HG03575 (cell line): ENCODE data around the gene PCDHGA7.
"Not testable (repeated sequence)": the region's sequence is repeated elsewhere in the genome, so short reads cannot be mapped to it uniquely, and the experiment has no call there.

Experiments used
- ATAC-seq: cut with Tn5 transposase; IDR thresholded peaks from one replicate; pipeline ENCODE4 v1.9.1; 2021; ENCODE audit not compliant: unreplicated experiment, insufficient number of reproducible peaks, low FRiP score; ENCODE audit errors: extremely low read depth

Gene PCDHGA7

DNA sequence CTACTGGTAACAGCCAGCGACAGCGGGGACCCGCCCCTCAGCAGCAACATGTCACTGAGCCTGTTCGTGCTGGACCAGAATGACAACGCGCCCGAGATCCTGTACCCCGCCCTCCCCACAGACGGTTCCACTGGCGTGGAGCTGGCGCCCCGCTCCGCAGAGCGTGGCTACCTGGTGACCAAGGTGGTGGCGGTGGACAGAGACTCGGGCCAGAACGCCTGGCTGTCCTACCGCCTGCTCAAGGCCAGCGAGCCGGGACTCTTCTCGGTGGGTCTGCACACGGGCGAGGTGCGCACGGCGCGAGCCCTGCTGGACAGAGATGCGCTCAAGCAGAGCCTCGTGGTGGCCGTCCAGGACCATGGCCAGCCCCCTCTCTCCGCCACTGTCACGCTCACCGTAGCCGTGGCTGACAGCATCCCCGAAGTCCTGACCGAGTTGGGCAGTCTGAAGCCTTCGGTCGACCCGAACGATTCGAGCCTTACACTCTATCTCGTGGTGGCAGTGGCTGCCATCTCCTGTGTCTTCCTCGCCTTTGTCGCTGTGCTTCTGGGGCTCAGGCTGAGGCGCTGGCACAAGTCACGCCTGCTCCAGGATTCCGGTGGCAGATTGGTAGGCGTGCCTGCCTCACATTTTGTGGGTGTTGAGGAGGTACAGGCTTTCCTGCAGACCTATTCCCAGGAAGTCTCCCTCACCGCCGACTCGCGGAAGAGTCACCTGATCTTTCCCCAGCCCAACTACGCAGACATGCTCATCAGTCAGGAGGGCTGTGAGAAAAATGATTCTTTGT lies 12.1 kb downstream of the PCDHGA7 start:
- ATAC-seq, result not testable (repeated sequence)

DNA sequence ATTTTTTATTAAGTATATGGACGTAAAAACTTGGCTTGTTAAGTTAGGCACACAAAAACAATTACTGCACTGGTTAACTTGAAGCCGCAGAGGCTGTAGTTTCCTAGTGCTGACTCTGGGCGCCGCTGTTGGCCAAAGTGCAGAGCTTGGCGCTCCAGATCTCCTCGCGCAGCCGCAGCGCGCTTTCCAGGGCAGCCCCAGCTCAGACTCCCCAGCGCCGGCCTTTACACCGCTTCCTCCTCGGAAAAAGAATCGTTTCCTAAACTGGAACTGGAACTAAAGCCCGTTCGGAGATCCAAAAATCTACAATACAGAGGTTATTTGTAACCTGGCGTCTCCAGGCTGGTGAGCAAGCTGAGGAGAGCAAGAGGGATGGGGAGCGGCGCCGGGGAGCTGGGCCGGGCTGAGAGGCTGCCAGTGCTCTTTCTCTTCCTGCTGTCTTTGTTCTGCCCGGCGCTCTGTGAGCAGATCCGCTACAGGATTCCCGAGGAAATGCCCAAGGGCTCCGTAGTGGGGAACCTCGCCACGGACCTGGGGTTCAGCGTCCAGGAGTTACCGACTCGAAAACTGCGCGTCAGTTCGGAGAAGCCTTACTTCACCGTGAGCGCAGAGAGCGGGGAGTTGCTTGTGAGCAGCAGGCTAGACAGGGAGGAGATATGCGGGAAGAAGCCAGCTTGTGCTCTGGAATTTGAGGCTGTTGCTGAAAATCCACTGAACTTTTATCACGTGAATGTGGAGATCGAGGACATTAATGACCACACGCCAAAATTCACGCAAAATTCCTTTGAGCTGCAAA lies 15.4 kb downstream of the PCDHGA7 start, which contains the start of gene PCDHGB5:
PCDHGB5 (plus strand) TSS at position 192 of the 796 bp plus-strand sequence; CDS start at position 373, 181 bp downstream.
- ATAC-seq, result peak; percentile 92

GRCh38 chr5:141398608-141399007 lies 16.1 kb downstream of the PCDHGA7 start:
- ATAC-seq, result no peak

- no peak for ATAC-seq
Observed at GRCh38 chr5:141399555-141400258, 17.2 kb downstream of the PCDHGA7 start.

DNA sequence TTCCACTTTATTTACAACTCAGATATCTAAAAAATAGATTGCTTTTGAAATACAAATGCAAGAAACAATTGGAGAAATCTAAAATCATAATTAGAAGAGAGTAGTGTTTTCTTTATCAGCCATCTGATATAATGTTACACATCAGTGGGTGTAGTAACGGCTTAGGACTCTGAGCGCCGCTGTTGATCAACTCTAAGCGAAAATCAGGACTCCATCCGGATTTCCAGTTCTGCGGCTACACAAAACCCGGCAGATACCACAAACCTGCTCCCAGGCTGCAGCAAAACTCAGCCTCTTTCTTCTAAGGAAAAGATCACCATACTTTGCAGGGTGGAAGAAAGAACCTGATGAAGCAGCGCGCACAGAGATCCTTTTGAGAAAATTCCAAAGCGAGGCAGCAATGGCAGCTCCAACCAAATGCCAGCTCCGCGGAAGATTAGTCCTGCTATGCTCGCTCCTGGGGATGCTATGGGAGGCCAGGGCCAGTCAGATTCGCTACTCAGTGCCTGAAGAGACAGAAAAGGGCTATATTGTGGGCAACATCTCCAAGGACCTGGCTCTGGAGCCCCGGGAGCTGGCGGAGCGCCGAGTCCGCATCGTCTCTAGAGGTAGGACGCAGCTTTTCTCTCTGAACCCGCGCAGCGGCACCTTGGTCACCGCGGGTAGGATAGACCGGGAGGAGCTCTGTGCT lies 20.2 kb downstream of the PCDHGA7 start, which contains the start of gene PCDHGA9:
PCDHGA9 (plus strand) TSS at position 226 of the 691 bp plus-strand sequence; CDS start at position 401, 175 bp downstream.
- no peak for ATAC-seq

- ATAC-seq, result no peak
Observed at GRCh38 chr5:141403387-141403786, 20.8 kb downstream of the PCDHGA7 start.

DNA sequence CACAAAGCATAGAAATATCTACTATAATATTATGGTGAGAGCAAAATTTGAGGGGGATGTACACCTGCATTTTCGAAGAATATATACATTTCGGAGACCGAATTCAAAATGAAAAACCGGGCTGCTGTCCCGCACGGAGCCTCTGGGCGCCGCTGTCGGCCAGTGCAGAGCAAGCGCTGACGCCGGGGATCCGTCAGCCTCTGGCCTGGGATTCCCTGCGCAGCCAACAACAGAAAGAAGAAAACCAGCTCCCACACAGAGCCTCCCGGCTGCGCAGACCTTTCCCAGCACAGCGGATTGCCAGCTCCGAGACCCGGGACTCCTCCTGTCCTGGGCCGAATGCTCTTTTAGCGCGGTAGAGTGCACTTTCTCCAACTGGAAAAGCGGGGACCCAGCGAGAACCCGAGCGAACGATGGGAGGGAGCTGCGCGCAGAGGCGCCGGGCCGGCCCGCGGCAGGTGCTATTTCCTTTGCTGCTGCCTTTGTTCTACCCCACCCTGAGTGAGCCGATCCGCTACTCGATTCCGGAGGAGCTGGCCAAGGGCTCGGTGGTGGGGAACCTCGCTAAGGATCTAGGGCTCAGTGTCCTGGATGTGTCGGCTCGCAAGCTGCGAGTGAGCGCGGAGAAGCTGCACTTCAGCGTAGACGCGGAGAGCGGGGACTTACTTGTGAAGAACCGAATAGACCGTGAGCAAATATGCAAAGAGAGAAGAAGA lies 25.4 kb downstream of the PCDHGA7 start, which contains the start of gene PCDHGB6:
PCDHGB6 (plus strand) TSS at position 232 of the 716 bp plus-strand sequence; CDS start at position 414, 182 bp downstream.
- not testable (repeated sequence) for ATAC-seq

- no peak for ATAC-seq
Observed at GRCh38 chr5:141409598-141410306, 27.2 kb downstream of the PCDHGA7 start.

GRCh38 chr5:141411575-141411974 lies 29.0 kb downstream of the PCDHGA7 start:
- ATAC-seq, result no peak

DNA sequence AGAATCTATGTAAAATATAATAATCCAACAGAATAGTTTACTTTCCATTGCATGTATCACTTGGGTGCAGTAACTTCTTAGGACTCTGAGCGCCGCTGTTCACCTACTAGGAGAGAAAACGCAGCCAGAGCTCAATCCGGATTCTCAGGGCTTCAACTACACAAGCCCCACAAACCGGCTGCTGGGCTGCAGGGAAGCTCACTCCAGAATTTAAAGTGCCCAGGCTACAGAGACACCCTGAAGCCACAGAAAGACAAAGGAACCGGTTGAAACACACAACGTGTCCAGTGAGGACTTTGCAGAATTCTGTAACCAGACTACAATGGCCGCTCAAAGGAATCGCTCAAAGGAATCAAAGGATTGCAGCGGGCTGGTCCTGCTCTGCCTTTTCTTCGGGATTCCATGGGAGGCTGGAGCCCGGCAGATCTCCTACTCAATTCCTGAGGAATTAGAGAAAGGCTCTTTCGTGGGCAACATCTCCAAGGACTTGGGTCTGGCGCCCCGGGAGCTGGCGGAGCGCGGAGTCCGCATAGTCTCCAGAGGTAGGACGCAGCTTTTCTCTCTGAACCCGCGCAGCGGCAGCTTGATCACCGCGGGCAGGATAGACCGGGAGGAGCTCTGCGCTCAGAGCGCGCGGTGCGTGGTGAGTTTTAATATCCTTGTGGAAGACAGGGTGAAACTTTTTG lies 30.5 kb downstream of the PCDHGA7 start, which contains the start of gene PCDHGA10:
PCDHGA10 (plus strand) TSS at position 134 of the 686 bp plus-strand sequence; CDS start at position 323, 189 bp downstream.
- no peak for ATAC-seq

DNA sequence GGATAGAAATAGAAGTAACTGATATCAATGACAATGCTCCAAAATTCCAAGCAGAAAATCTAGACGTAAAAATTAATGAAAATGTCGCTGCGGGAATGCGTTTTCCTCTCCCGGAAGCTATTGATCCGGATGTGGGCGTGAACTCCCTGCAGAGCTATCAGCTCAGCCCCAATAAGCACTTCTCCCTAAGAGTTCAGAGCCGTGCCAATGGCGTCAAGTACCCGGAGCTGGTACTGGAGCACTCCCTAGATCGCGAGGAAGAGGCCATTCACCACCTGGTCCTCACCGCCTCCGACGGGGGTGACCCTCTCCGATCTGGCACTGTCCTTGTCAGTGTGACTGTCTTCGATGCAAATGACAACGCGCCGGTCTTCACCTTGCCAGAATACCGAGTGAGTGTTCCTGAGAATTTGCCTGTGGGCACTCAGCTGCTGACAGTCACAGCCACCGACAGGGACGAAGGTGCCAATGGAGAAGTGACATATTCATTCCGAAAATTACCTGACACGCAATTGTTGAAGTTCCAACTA lies 31.1 kb downstream of the PCDHGA7 start:
- ATAC-seq, result no peak

GRCh38 chr5:141414548-141415274 lies 32.2 kb downstream of the PCDHGA7 start:
- not testable (repeated sequence) for ATAC-seq

GRCh38 chr5:141415275-141415618 lies 32.7 kb downstream of the PCDHGA7 start:
- ATAC-seq, result not testable (repeated sequence)

- not testable (repeated sequence) for ATAC-seq
Observed at GRCh38 chr5:141417494-141418172, 35.1 kb downstream of the PCDHGA7 start, which contains the start of gene PCDHGB7. Gene PCDHGB7 (plus strand): TSS chr5:141417677. CDS start chr5:141417860, 183 bp downstream.
